GM23338 (cell line): ENCODE results near the gene NAA16. TPM values are rescaled to one million over a fixed set of nuclear protein-coding genes. Genes with fewer than 3 reads are reported as not detected.
A peak's percentile ranks its signal among the peaks of the same experiment; 100 is the strongest.

Source experiments
- ATAC-seq: fragments of 200-7000 bp; cut with Tn5 transposase; 3 replicates; pipeline ENCODE4 v1.9.1; 2020
- DNase-seq: peaks from one replicate; pipeline ENCODE4 v3.0.0-alpha.2; 2015; ENCODE audit warnings: low spot score
- H2AFZ ChIP-seq: fragments of 200-600 bp; sonication (generic); 2 replicates; pipeline ENCODE4 v1.8.0; 2016; ENCODE audit warnings: antibody characterized with exemption, mild to moderate bottlenecking, moderate library complexity
- H3F3A ChIP-seq: fragments of 200-600 bp; sonication (generic); replicated peaks from 2 replicates; pipeline ENCODE4 v1.8.0; 2017; ENCODE audit warnings: antibody characterized with exemption, mixed run types, low read depth
- H3K27ac ChIP-seq: fragments of 200-600 bp; sonication (generic); 2 replicates; pipeline ENCODE4 v1.6.1; 2016; ENCODE audit warnings: low read depth
- H3K27me3 ChIP-seq: fragments of 200-600 bp; sonication (generic); 2 replicates; pipeline ENCODE4 v1.8.0; 2016; ENCODE audit warnings: mild to moderate bottlenecking, mixed run types, moderate library complexity; ENCODE audit not compliant: insufficient read depth
- H3K36me3 ChIP-seq: fragments of 200-600 bp; sonication (generic); 2 replicates; pipeline ENCODE4 v1.8.0; 2016; ENCODE audit warnings: mild to moderate bottlenecking; ENCODE audit not compliant: insufficient read depth
- H3K4me1 ChIP-seq: fragments of 200-600 bp; sonication (generic); 2 replicates; pipeline ENCODE4 v1.8.0; 2016; ENCODE audit warnings: mild to moderate bottlenecking, moderate library complexity; ENCODE audit not compliant: insufficient read depth
- H3K4me2 ChIP-seq: fragments of 200-600 bp; sonication (generic); 2 replicates; pipeline ENCODE4 v1.7.1; 2017; ENCODE audit warnings: mixed run types
- H3K4me3 ChIP-seq: fragments of 200-600 bp; sonication (generic); 2 replicates; pipeline ENCODE4 v1.6.1; 2016; ENCODE audit warnings: mixed run types
- H3K79me2 ChIP-seq: fragments of 200-600 bp; sonication (generic); replicated peaks from 2 replicates; pipeline ENCODE4 v1.8.0; 2017; ENCODE audit warnings: mild to moderate bottlenecking; ENCODE audit not compliant: insufficient read depth
- H3K9me2 ChIP-seq: fragments of 200-600 bp; sonication (generic); 2 replicates; pipeline ENCODE4 v1.8.0; 2017; ENCODE audit not compliant: insufficient read depth
- H4K20me1 ChIP-seq: fragments of 200-600 bp; sonication (generic); replicated peaks from 2 replicates; pipeline ENCODE4 v1.8.0; 2017; ENCODE audit warnings: mild to moderate bottlenecking; ENCODE audit not compliant: insufficient read depth
- H3K27ac Mint-ChIP-seq: 2 replicates; pipeline ENCODE4 v1.8.0; 2020; ENCODE audit warnings: inconsistent platforms, mild to moderate bottlenecking, moderate library complexity, mixed read lengths
- H3K27me3 Mint-ChIP-seq: 3 replicates; pipeline ENCODE4 v1.8.0; 2022; ENCODE audit warnings: low read depth, mild to moderate bottlenecking, moderate library complexity, mixed read lengths, inconsistent platforms; ENCODE audit not compliant: insufficient read depth, poor library complexity
- H3K36me3 Mint-ChIP-seq: 3 replicates; pipeline ENCODE4 v1.8.0; 2021; ENCODE audit warnings: low read depth, mild to moderate bottlenecking, inconsistent platforms, moderate library complexity, mixed read lengths
- H3K4me1 Mint-ChIP-seq: 3 replicates; pipeline ENCODE4 v1.8.0; 2020; ENCODE audit warnings: mild to moderate bottlenecking, inconsistent platforms, mixed read lengths
- H3K4me3 Mint-ChIP-seq: 3 replicates; pipeline ENCODE4 v1.8.0; 2021; ENCODE audit warnings: moderate library complexity, mild to moderate bottlenecking, inconsistent platforms, mixed read lengths
- H3K9me3 Mint-ChIP-seq: 3 replicates; pipeline ENCODE4 v1.8.0; 2020; ENCODE audit warnings: moderate library complexity, mild to moderate bottlenecking, inconsistent platforms, mixed read lengths
- CREB1 ChIP-seq: fragments of 250-450 bp; sonication (Bioruptor Pico); IDR thresholded peaks from 2 replicates; pipeline ENCODE4 v1.5.0; 2020; ENCODE audit warnings: low read depth, mild to moderate bottlenecking, moderate library complexity
- CTCF ChIP-seq, 2 experiments: fragments of 200-600 bp in 1 of 2; sonication (generic) in 1 of 2; conservative IDR thresholded peaks; 2 replicates each; pipeline versions ENCODE4 v1.5.1 to v1.6.1; 2016 to 2017; ENCODE audit warnings: antibody characterized with exemption in 2 of 2, low read depth in 2 of 2, mild to moderate bottlenecking in 2 of 2, moderate library complexity in 1 of 2
- ETS1 ChIP-seq: IDR thresholded peaks from 2 replicates; pipeline ENCODE4 v1.6.1; 2016; ENCODE audit warnings: antibody characterized with exemption
- EZH2phosphoT487 ChIP-seq: fragments of 200-600 bp; sonication (generic); IDR thresholded peaks from one replicate; pipeline ENCODE4 v1.8.1; 2018; ENCODE audit warnings: antibody characterized with exemption; ENCODE audit not compliant: unreplicated experiment
- JUNB ChIP-seq: IDR thresholded peaks from one replicate; pipeline ENCODE4 v1.6.1; 2016; ENCODE audit warnings: antibody characterized with exemption; ENCODE audit not compliant: unreplicated experiment
- NANOG ChIP-seq: IDR thresholded peaks from 2 replicates; pipeline ENCODE4 v1.6.1; 2016; ENCODE audit warnings: antibody characterized with exemption, borderline replicate concordance
- POLR2AphosphoS5 ChIP-seq: IDR thresholded peaks from 2 replicates; pipeline ENCODE4 v1.6.1; 2016; ENCODE audit warnings: antibody characterized with exemption, low read depth
- REST ChIP-seq: IDR thresholded peaks from one replicate; pipeline ENCODE4 v1.6.1; 2018; ENCODE audit warnings: antibody characterized with exemption; ENCODE audit not compliant: unreplicated experiment
- STAT1 ChIP-seq: IDR thresholded peaks from one replicate; pipeline ENCODE4 v1.6.1; 2016; ENCODE audit warnings: antibody characterized with exemption; ENCODE audit not compliant: unreplicated experiment
- ZNF114 ChIP-seq: fragments of 250-450 bp; sonication (Bioruptor Pico); IDR thresholded peaks from 2 replicates; pipeline ENCODE4 v1.5.0; 2020; ENCODE audit warnings: mild to moderate bottlenecking, moderate library complexity
- ZNF331 ChIP-seq: fragments of 250-450 bp; sonication (Bioruptor Pico); IDR thresholded peaks from 2 replicates; pipeline ENCODE4 v1.5.0; 2020; ENCODE audit warnings: low read depth, mild to moderate bottlenecking, moderate library complexity
- polyA plus RNA-seq: library from polyadenylated mRNA; unstranded; fragments of >200 nt; fragmentation: Nextera tagmentation; extraction: Ambion mirVana; gene quantifications from 2 replicates; pipeline ENCODE4 v1.2.1, GENCODE V29; 2016
- total RNA-seq: library from RNA; depleted of rRNA; stranded (reverse); fragments of >200 nt; shearing (Covaris generic); gene quantifications from 2 replicates; pipeline ENCODE4 v1.2.3, GENCODE V29; 2014

The NAA16 gene
- total and polyA plus RNA-seq, 2 experiments from 2014 or later = 42.3 to 51.7 TPM

GRCh38 chr13:41313659-41314197 is 2.7 kb downstream of the NAA16 start (continued):
- no peak for TF ChIP-seq EZH2phosphoT487

- Mint-ChIP-seq H3K27me3 (peaks cover 3% of the 10 kb centered on the region), H3K4me1 (peaks cover 35% of the 10 kb centered on the region), H3K4me3 (no peak overlapping the region), H3K27ac (no peak overlapping the region), H3K36me3 (peaks cover 25% of the 10 kb centered on the region; the same call in 2 of the 3 replicates), H3K9me3 (no peaks in the 10 kb centered on the region)
- DNase-seq (no peak), ATAC-seq (no peak)
- Histone ChIP-seq H3K4me3 (no peak overlapping the region), H4K20me1 (peaks cover 41% of the 10 kb centered on the region), H3K4me1 (peaks cover 29% of the 10 kb centered on the region), H3F3A (no peaks in the 10 kb centered on the region), H3K4me2 (peak overlapping the region; percentile 84; the same call in 1 of the 2 replicates), H3K79me2 (peaks cover 94% of the 10 kb centered on the region), H3K9me2 (no peaks in the 10 kb centered on the region), H3K36me3 (peaks cover 7% of the 10 kb centered on the region), H3K27ac (no peak overlapping the region), H3K27me3 (no peaks in the 10 kb centered on the region), H2AFZ (no peak overlapping the region)
- TF ChIP-seq EZH2phosphoT487 = no peak
- TF ChIP-seq ZNF331 (CRISPR knock-in tag) = no peak
- no peak for TF ChIP-seq CREB1 (CRISPR knock-in tag)
- TF ChIP-seq ZNF114 = no peak
- TF ChIP-seq ETS1 = no peak
- no peak for TF ChIP-seq JUNB
- TF ChIP-seq NANOG = no peak
- no peak for TF ChIP-seq REST
- no peak for TF ChIP-seq STAT1
Observed at GRCh38 chr13:41315443-41316047, 4.5 kb downstream of the NAA16 start.

- peaks cover 100% of the 10 kb centered on the region for H3K79me2 ChIP-seq
- H2AFZ ChIP-seq = no peak overlapping the region
- H3K9me3 Mint-ChIP-seq = no peaks in the 10 kb centered on the region
- peaks cover 31% of the 10 kb centered on the region; the same call in 2 of the 3 replicates for H3K36me3 Mint-ChIP-seq
- H3K27me3 Mint-ChIP-seq = peaks cover 3% of the 10 kb centered on the region
- H3K27ac ChIP-seq = no peak overlapping the region
- H3K27ac Mint-ChIP-seq = no peak overlapping the region; the same call in 1 of the 2 replicates
- H3K27me3 ChIP-seq = no peaks in the 10 kb centered on the region
- no peak overlapping the region for H3K4me3 ChIP-seq
- no peak overlapping the region for H3K4me3 Mint-ChIP-seq
- H3K4me2 ChIP-seq = no peak overlapping the region
- H3K4me1 Mint-ChIP-seq = peaks cover 32% of the 10 kb centered on the region
- H3K9me2 ChIP-seq = no peaks in the 10 kb centered on the region
- H3K4me1 ChIP-seq = peaks cover 29% of the 10 kb centered on the region
- H3K36me3 ChIP-seq = peaks cover 10% of the 10 kb centered on the region
- no peak for DNase-seq
- H3F3A ChIP-seq = no peaks in the 10 kb centered on the region
- H4K20me1 ChIP-seq = peaks cover 46% of the 10 kb centered on the region
- no peak for ATAC-seq
- TF ChIP-seq POLR2AphosphoS5 (no peak), ZNF114 (no peak), JUNB (no peak), CTCF (conservative IDR thresholded peaks at IDR 0.05; ENCODE audit: low read depth in 2 of 2) (no peak), EZH2phosphoT487 (no peak), ETS1 (no peak)
Observed at GRCh38 chr13:41317243-41317642, 6.2 kb downstream of the NAA16 start.
